Measurements from ENCODE around the gene TGM3. TPM values are rescaled to one million over a fixed set of nuclear protein-coding genes. Genes with fewer than 3 reads are reported as not detected.

Gene TGM3
- total and polyA plus RNA-seq, 11 donors = 0.04 TPM; not detected in 10

GRCh38 chr20:2302384-2303060 lies 6.7 kb downstream of the TGM3 start:
- H3K27ac ChIP-seq = no peak overlapping the region
- intact Hi-C loops (cut with DNase I) = no loop called here
- 68 to 73% (median 68%) methylated on average over 9 of the region's 9 CpGs for WGBS, 4 donors
- no peaks in the 10 kb centered on the region for H3K9me3 ChIP-seq
- no peak for TF ChIP-seq CTCF (IDR thresholded peaks at IDR 0.05)
- TF ChIP-seq POLR2A (IDR thresholded peaks at IDR 0.05) = no peak
- H3K4me1 ChIP-seq = peaks cover 0 to 30% (median 0%) of the 10 kb centered on the region in 12 donors
- no peak overlapping the region for H3K4me3 ChIP-seq
- DNase-seq = no peak
- no peak for ATAC-seq
- H3K36me3 ChIP-seq = no peaks in the 10 kb centered on the region
- peaks cover 0 to 20% (median 0%) of the 10 kb centered on the region in 9 donors for H3K27me3 ChIP-seq

GRCh38 chr20:2303673-2304072 lies 7.9 kb downstream of the TGM3 start:
- no peak overlapping the region for H3K27ac ChIP-seq
- H3K36me3 ChIP-seq = no peaks in the 10 kb centered on the region
- intact Hi-C loops (cut with DNase I) = no loop called here
- H3K4me3 ChIP-seq = no peak overlapping the region
- DNase-seq (no peak), ATAC-seq (no peak)
- 61 to 71% (median 67%) methylated on average over 6 of the region's 6 CpGs for WGBS, 4 donors
- peaks cover 0 to 16% (median 0%) of the 10 kb centered on the region in 9 donors for H3K27me3 ChIP-seq
- H3K9me3 ChIP-seq = no peaks in the 10 kb centered on the region
- peaks cover 0 to 30% (median 0%) of the 10 kb centered on the region in 12 donors for H3K4me1 ChIP-seq
- TF ChIP-seq CTCF (IDR thresholded peaks at IDR 0.05) = no peak
- no peak for TF ChIP-seq POLR2A (IDR thresholded peaks at IDR 0.05)

- no peak for TF ChIP-seq POLR2A (IDR thresholded peaks at IDR 0.05)
- no peak for TF ChIP-seq CTCF (IDR thresholded peaks at IDR 0.05)
- no peak overlapping the region for H3K4me3 ChIP-seq
- 70 to 75% (median 71%) methylated on average over 7 of the region's 7 CpGs for WGBS, 4 donors
- no peak for ATAC-seq
- no peak for DNase-seq
- H3K27ac ChIP-seq = no peak overlapping the region
- no peaks in the 10 kb centered on the region for H3K9me3 ChIP-seq
- H3K27me3 ChIP-seq = peaks cover 0 to 11% (median 0%) of the 10 kb centered on the region in 9 donors
- intact Hi-C loops (cut with DNase I) = no loop called here
- peaks cover 0 to 30% (median 0%) of the 10 kb centered on the region in 12 donors for H3K4me1 ChIP-seq
- no peaks in the 10 kb centered on the region for H3K36me3 ChIP-seq
These were observed 8.4 kb downstream of the TGM3 start for GRCh38 chr20:2304180-2304579.

GRCh38 chr20:2305029-2305428 lies 9.2 kb downstream of the TGM3 start:
- H3K4me1 ChIP-seq = peaks cover 0 to 21% (median 0%) of the 10 kb centered on the region in 12 donors
- ATAC-seq = no peak
- TF ChIP-seq POLR2A (IDR thresholded peaks at IDR 0.05) = no peak
- no peak for TF ChIP-seq CTCF (IDR thresholded peaks at IDR 0.05)
- WGBS, 4 donors = 21 to 34% (median 26%) methylated on average over 2 of the region's 2 CpGs
- no peak for DNase-seq
- no peak overlapping the region for H3K27ac ChIP-seq
- no peaks in the 10 kb centered on the region for H3K36me3 ChIP-seq
- intact Hi-C loops (cut with DNase I) = no loop called here
- H3K9me3 ChIP-seq = no peaks in the 10 kb centered on the region
- no peak overlapping the region for H3K4me3 ChIP-seq
- peaks cover 0 to 10% (median 0%) of the 10 kb centered on the region in 9 donors for H3K27me3 ChIP-seq
